ENCODE results near the gene LMNB1. TPM values are rescaled to one million over a fixed set of nuclear protein-coding genes. Genes with fewer than 3 reads are reported as not detected.

LMNB1 gene
- total and polyA plus RNA-seq, 2 experiments from 2014 or later = 20.1 to 269 TPM

- TF ChIP-seq EZH2phosphoT487 (IDR thresholded peaks at IDR 0.05; ENCODE audit: unreplicated experiment) = no peak
- TF ChIP-seq EZH2 (IDR thresholded peaks at IDR 0.05; ENCODE audit: low read depth, unreplicated experiment) = no peak
- TF ChIP-seq ZNF114 (CRISPR knock-in tag; IDR thresholded peaks at IDR 0.05) = no peak
- no peak for TF ChIP-seq CTCF (conservative IDR thresholded peaks at IDR 0.05; ENCODE audit: low read depth in 2 of 2)
- TF ChIP-seq NANOG (IDR thresholded peaks at IDR 0.05; ENCODE audit: borderline replicate concordance) = no peak
- TF ChIP-seq REST (IDR thresholded peaks at IDR 0.05; ENCODE audit: unreplicated experiment) = no peak
- TF ChIP-seq CREB1 (CRISPR knock-in tag; IDR thresholded peaks at IDR 0.05; ENCODE audit: low read depth) = no peak
Measured at GRCh38 chr5:126810596-126811380, 33.9 kb downstream of the LMNB1 start (continued).

DNA sequence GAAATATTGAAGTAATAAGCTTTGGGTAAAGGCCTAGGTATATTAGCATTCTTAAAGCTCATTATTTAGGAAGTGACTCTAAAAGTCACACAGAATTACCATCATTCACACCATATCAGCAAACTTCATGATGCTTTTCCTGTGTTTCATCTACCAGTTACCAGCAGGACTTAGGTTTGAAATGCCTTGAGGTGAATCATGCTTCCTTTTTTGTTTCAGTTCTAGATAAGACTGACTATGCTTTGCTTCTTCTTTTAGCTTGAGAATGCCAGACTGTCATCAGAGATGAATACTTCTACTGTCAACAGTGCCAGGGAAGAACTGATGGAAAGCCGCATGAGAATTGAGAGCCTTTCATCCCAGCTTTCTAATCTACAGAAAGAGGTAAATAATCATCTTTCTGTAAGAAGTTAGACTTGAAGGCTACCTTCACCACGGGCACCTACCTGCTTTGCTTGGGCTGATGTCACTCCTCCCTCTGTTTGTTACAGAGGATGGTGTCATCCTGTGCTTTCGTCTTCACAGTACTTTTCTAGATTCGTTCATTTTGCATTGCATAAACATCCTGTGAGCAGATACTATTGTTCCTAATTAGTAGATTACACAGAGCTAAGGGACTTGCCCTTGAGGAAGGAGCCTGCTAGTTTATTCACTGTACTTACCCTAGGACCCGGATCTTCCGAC lies 34.7 kb downstream of the LMNB1 start:
- DNase-seq (ENCODE audit: low spot score) (no peak), ATAC-seq (no peak)
- Histone ChIP-seq H3F3A (replicated peaks; ENCODE audit: low read depth) (no peaks in the 10 kb centered on the region; the same call in 1 of the 2 replicates), H2AFZ (no peak overlapping the region), H3K36me3 (ENCODE audit: insufficient read depth) (peaks cover 57% of the 10 kb centered on the region), H3K4me2 (no peak overlapping the region), H3K9me2 (ENCODE audit: insufficient read depth) (no peaks in the 10 kb centered on the region), H3K27me3 (ENCODE audit: insufficient read depth) (no peaks in the 10 kb centered on the region), H4K20me1 (replicated peaks; ENCODE audit: insufficient read depth) (peaks cover 6% of the 10 kb centered on the region), H3K4me3 (no peak overlapping the region), H3K27ac (ENCODE audit: low read depth) (peak overlapping the region; percentile 53; the same call in 1 of the 2 replicates), H3K4me1 (ENCODE audit: insufficient read depth) (no peaks in the 10 kb centered on the region), H3K79me2 (replicated peaks; ENCODE audit: insufficient read depth) (peaks cover 56% of the 10 kb centered on the region)
- Mint-ChIP-seq H3K4me1 (no peaks in the 10 kb centered on the region), H3K4me3 (no peak overlapping the region), H3K9me3 (no peaks in the 10 kb centered on the region), H3K27ac (no peak overlapping the region), H3K36me3 (ENCODE audit: low read depth) (peaks cover 87% of the 10 kb centered on the region), H3K27me3 (ENCODE audit: insufficient read depth, low read depth, poor library complexity) (peaks cover 4% of the 10 kb centered on the region)
- TF ChIP-seq CTCF (conservative IDR thresholded peaks at IDR 0.05; ENCODE audit: low read depth in 2 of 2) (no peak), EZH2 (IDR thresholded peaks at IDR 0.05; ENCODE audit: low read depth, unreplicated experiment) (no peak)
- TF ChIP-seq, protein P1, sequence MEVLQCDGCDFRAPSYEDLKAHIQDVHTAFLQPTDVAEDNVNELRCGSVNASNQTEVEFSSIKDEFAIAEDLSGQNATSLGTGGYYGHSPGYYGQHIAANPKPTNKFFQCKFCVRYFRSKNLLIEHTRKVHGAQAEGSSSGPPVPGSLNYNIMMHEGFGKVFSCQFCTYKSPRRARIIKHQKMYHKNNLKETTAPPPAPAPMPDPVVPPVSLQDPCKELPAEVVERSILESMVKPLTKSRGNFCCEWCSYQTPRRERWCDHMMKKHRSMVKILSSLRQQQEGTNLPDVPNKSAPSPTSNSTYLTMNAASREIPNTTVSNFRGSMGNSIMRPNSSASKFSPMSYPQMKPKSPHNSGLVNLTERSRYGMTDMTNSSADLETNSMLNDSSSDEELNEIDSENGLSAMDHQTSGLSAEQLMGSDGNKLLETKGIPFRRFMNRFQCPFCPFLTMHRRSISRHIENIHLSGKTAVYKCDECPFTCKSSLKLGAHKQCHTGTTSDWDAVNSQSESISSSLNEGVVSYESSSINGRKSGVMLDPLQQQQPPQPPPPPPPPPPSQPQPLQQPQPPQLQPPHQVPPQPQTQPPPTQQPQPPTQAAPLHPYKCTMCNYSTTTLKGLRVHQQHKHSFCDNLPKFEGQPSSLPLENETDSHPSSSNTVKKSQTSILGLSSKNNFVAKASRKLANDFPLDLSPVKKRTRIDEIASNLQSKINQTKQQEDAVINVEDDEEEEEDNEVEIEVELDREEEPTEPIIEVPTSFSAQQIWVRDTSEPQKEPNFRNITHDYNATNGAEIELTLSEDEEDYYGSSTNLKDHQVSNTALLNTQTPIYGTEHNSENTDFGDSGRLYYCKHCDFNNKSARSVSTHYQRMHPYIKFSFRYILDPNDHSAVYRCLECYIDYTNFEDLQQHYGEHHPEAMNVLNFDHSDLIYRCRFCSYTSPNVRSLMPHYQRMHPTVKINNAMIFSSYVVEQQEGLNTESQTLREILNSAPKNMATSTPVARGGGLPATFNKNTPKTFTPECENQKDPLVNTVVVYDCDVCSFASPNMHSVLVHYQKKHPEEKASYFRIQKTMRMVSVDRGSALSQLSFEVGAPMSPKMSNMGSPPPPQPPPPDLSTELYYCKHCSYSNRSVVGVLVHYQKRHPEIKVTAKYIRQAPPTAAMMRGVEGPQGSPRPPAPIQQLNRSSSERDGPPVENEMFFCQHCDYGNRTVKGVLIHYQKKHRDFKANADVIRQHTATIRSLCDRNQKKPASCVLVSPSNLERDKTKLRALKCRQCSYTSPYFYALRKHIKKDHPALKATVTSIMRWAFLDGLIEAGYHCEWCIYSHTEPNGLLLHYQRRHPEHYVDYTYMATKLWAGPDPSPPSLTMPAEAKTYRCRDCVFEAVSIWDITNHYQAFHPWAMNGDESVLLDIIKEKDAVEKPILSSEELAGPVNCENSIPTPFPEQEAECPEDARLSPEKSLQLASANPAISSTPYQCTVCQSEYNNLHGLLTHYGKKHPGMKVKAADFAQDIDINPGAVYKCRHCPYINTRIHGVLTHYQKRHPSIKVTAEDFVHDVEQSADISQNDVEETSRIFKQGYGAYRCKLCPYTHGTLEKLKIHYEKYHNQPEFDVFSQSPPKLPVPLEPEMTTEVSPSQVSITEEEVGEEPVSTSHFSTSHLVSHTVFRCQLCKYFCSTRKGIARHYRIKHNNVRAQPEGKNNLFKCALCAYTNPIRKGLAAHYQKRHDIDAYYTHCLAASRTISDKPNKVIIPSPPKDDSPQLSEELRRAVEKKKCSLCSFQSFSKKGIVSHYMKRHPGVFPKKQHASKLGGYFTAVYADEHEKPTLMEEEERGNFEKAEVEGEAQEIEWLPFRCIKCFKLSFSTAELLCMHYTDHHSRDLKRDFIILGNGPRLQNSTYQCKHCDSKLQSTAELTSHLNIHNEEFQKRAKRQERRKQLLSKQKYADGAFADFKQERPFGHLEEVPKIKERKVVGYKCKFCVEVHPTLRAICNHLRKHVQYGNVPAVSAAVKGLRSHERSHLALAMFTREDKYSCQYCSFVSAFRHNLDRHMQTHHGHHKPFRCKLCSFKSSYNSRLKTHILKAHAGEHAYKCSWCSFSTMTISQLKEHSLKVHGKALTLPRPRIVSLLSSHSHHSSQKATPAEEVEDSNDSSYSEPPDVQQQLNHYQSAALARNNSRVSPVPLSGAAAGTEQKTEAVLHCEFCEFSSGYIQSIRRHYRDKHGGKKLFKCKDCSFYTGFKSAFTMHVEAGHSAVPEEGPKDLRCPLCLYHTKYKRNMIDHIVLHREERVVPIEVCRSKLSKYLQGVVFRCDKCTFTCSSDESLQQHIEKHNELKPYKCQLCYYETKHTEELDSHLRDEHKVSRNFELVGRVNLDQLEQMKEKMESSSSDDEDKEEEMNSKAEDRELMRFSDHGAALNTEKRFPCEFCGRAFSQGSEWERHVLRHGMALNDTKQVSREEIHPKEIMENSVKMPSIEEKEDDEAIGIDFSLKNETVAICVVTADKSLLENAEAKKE (CRISPR knock-in tag; IDR thresholded peaks at IDR 0.05) = no peak

Data from GM23338 (cell line).